NCI-H82 treated with DMSO at 0.1 percent for 48 hours (cell line): ENCODE measurements around the gene VGLL1.

Experiments
- DNase-seq: peaks from one replicate; lab custom pipeline; 2025; ENCODE audit not compliant: unreplicated experiment; lab: John Stamatoyannopoulos, UW

Gene VGLL1

GRCh38 chrX:136531951-136532350, at the start of gene VGLL1:
Gene VGLL1 (plus strand): TSS chrX:136532215. CDS start chrX:136536021, 3,806 bp downstream.
- no peak for DNase-seq

- DNase-seq: no peak
These were observed 44.4 kb upstream of the VGLL1 start, which contains the start of gene BRS3 for GRCh38 chrX:136487647-136488046. Gene BRS3 (plus strand): TSS chrX:136487947. CDS start chrX:136488115, 168 bp downstream.

- no peak for DNase-seq
These were observed 43.3 kb upstream of the VGLL1 start for GRCh38 chrX:136488706-136489105.

GRCh38 chrX:136491832-136492231, 40.2 kb upstream of the VGLL1 start:
- no peak for DNase-seq

- no peak for DNase-seq
These were observed 39.0 kb upstream of the VGLL1 start for GRCh38 chrX:136493011-136493410.

- no peak for DNase-seq
These were observed 37.0 kb upstream of the VGLL1 start for GRCh38 chrX:136495043-136495442.

GRCh38 chrX:136496186-136496763, 35.7 kb upstream of the VGLL1 start:
- no peak for DNase-seq

GRCh38 chrX:136496764-136497555, 35.1 kb upstream of the VGLL1 start:
- DNase-seq: peak; percentile 61

- no peak for DNase-seq
These were observed 34.4 kb upstream of the VGLL1 start, which contains the start of gene HTATSF1 for GRCh38 chrX:136497556-136498052. Gene HTATSF1 (plus strand): TSS chrX:136497592. CDS start chrX:136497685, 93 bp downstream.

- no peak for DNase-seq
These were observed 12.9 kb upstream of the VGLL1 start for GRCh38 chrX:136519069-136519468.

GRCh38 chrX:136523770-136524169, 8.2 kb upstream of the VGLL1 start:
- DNase-seq: no peak

GRCh38 chrX:136525738-136526606, 6.0 kb upstream of the VGLL1 start:
- DNase-seq: no peak

- DNase-seq: peak; percentile 33
These were observed 3.2 kb upstream of the VGLL1 start for GRCh38 chrX:136528645-136529315.

GRCh38 chrX:136529795-136530194, 2.2 kb upstream of the VGLL1 start:
- no peak for DNase-seq

- DNase-seq: no peak
These were observed 2.1 kb downstream of the VGLL1 start for GRCh38 chrX:136534131-136534530.

- no peak for DNase-seq
These were observed 6.8 kb downstream of the VGLL1 start for GRCh38 chrX:136538811-136539210.

GRCh38 chrX:136540226-136540625, 8.2 kb downstream of the VGLL1 start:
- DNase-seq: no peak

GRCh38 chrX:136541294-136541693, 9.3 kb downstream of the VGLL1 start:
- DNase-seq: no peak

- no peak for DNase-seq
These were observed 10.3 kb downstream of the VGLL1 start for GRCh38 chrX:136542281-136542680.

GRCh38 chrX:136546371-136546781, 14.4 kb downstream of the VGLL1 start:
- no peak for DNase-seq

GRCh38 chrX:136549226-136549625, 17.2 kb downstream of the VGLL1 start:
- DNase-seq: no peak
